Fibroblast of skin of scalp (primary cell): Measurements from ENCODE around the gene TMED6.

Experiments
- DNase-seq: peaks from one replicate; pipeline ENCODE4 v3.0.0-alpha.2; 2013

Gene TMED6

GRCh38 chr16:69324013-69324531 lies 27.5 kb downstream of the TMED6 start:
- DNase-seq: no peak

GRCh38 chr16:69323415-69323814 lies 28.2 kb downstream of the TMED6 start:
- no peak for DNase-seq

DNA sequence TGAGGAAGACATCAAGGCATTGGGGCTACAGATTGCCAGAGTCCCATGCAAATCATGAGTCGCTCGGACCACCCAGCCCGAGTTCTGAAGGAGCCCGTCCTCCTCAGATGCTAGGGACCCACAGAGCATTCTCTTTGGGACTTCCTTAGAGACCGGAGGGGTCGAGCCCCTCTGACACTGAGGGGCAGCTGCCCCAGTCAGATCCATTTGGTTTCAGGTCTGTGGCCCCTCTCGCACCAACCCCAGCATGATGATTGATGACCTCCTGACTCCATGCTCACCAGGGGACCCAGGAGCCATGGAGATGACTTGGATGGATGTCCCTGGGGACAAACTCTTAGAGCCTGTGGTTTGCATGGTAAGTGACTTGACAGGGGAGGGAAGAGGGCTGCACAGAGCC lies 29.2 kb downstream of the TMED6 start:
- DNase-seq: no peak

GRCh38 chr16:69321080-69321479 lies 30.5 kb downstream of the TMED6 start:
- DNase-seq: no peak

- no peak for DNase-seq
Measured at GRCh38 chr16:69320740-69321073, 30.9 kb downstream of the TMED6 start.

GRCh38 chr16:69319826-69320739 lies 31.5 kb downstream of the TMED6 start:
- no peak for DNase-seq

DNA sequence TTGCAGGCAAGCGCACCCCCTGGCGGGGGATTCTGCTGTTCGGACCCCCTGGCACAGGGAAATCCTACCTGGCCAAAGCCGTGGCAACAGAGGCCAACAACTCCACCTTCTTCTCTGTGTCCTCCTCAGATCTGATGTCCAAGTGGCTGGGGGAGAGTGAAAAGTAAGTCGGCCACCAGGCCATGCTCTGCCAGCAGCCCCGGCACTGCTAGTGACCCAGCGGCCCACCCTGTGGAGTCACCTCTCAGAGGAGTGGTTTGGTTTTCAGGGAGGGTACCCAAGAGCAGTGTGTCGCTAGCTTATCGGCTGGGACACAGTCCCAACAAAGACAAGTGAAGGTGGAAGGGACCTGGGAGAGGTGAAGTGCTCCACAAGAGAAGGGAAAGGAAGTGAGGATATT lies 32.2 kb downstream of the TMED6 start:
- DNase-seq: no peak

- no peak for DNase-seq
Measured at GRCh38 chr16:69318911-69319289, 32.7 kb downstream of the TMED6 start.

DNA sequence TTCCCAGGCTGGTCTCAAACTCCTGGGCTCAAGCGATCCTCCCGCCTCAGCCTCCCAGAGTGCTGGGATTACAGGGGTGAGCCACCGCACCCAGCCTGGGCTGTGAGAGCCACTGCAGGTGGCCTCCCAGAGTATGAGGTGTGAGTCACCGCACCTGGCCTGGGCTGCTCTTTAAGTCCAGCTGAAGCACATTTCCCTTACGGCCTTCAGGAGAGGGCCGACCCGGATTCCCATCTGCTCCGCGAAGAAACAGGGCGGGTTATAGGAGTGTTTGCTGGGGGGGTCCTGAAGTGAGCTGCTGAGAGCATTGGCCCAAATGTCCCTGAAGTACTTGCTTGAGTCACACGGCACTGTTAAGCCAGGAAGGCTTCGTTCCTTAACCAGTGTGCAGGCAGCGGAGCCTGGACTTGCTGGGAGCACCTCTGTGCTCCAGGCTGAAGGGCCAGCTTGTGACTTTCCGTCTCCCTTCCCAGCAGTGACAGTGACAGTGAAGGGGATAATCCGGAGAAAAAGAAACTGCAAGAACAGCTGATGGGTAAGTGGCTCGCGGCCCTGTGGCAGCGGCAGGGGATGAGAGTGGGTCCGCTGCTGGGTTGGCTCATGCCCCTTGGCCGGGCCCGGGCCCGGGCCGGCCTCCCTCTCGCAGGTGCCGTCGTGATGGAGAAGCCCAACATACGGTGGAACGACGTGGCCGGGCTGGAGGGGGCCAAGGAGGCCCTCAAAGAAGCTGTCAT lies 33.2 kb downstream of the TMED6 start:
- DNase-seq: no peak

- DNase-seq: no peak
Measured at GRCh38 chr16:69316595-69317034, 35.0 kb downstream of the TMED6 start.

DNA sequence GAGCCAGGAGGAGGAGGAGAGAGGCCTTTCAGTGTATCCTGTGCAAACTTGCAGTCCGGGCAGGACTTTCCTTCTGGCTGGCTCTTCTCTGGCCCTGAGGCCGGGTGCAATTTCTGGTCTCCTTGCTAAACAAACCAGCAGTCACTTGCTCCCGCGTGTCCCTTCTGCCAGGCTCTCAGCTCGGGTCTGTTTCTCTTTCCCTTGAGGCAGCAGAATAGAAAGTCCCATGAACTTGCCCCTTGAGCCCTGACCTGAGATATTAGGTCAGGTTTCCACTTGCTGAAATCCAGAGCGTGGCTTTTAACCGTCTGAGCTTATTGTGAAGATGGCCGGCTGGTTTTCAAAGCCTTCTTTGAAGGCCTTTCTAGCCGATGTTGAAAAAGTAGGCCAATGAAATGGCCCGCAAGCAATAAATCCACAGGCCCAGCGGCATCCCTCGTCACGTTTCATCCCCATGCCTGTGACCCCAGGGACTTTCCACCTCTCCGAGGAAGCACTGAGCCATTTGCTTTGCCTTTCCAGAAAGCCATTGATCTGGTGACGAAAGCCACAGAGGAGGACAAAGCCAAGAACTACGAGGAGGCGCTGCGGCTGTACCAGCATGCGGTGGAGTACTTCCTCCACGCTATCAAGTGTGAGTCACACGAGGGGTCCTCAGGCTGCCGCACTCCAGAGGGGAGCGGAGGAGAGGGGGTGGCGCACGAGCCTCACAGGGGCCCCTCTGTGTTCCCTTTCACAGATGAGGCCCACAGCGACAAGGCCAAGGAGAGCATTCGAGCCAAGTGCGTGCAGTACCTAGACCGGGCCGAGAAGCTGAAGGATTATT lies 35.9 kb downstream of the TMED6 start:
- no peak for DNase-seq

GRCh38 chr16:69314534-69314933 lies 37.1 kb downstream of the TMED6 start:
- DNase-seq: no peak

DNA sequence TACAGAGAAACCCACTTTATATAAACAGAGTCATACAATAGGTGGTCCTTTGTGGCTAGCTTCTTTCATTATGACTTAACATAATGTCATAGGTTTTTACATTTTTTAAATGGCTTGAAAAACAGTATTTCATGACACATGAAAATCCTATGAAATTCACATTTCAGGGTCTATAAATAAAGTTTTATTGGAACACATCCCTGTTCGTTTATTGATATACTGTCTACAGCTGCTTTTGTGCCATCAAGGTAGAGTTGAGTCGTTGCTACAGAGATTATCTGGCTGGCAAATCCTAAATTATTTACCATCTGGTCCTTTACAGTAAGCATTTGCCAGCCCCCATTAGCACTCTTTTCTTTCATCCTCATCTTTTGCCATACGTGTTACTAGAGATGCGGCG lies 38.1 kb downstream of the TMED6 start:
- DNase-seq: no peak

GRCh38 chr16:69311533-69312387 lies 39.8 kb downstream of the TMED6 start:
- no peak for DNase-seq

DNA sequence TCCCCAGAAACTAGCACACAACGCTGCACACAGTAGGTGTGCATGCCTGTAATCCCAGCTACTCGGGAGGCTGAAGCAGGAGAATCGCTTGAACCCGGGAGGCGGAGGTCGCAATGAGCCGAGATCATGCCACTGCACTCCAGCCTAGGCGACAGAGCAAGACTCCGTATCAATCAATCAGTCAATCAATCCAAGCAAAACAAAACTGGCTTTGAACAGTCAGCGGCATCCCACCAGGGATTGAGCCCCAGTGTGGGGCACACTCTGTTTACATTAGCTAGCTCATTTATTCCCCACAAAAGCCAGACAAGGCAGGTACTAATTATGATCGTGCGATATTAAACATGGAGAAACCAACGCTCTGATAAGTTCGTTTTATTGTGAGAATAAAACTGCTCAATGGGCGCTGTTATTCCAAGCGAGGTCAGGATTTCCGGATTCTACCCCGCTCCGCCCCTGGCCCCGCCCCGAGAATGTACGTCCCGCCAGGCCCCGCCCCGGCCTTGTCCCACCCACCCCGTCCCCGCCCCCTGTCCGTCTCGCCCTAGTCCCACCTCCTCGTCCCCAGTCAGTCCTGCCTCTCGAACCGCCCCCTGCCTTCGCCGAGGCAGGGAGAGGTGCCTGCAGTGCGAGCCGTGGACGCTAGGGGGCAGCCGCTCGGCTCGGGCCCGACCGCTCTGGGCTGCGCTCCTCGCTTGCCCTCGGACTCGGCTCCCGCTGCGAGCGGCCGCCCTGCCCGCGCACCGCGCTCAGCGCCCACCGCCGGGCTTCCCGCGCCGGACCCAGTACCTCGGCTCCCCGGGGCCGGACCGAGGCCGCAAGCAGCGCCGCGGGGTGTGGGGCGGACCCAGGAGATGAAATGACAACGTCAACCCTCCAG lies 40.7 kb downstream of the TMED6 start, which contains the start of gene VPS4A:
TSS of gene VPS4A (plus strand) at position 698 of the 880 bp plus-strand sequence. CDS start at position 860, 162 bp downstream.
- peak; percentile 97 for DNase-seq

DNA sequence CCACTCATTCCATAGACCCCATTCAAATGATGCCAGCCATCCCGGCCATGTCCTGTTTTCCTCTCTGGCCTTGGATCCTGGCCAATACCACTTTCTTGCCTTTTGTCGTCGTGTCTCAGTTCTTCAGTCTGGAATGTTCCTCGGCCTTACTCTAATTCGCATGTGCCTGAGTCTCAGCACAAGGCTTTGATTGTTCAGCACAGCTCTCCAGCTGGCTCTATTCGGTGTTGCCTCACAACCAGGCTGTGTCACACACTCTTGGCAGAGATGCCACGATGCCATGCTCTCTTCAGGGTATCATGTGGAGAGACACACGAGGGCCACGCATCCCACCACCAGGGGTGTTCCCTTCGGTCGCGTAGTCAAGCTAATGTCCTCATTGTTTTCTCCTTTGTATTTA lies 42.3 kb downstream of the TMED6 start:
- no peak for DNase-seq

DNA sequence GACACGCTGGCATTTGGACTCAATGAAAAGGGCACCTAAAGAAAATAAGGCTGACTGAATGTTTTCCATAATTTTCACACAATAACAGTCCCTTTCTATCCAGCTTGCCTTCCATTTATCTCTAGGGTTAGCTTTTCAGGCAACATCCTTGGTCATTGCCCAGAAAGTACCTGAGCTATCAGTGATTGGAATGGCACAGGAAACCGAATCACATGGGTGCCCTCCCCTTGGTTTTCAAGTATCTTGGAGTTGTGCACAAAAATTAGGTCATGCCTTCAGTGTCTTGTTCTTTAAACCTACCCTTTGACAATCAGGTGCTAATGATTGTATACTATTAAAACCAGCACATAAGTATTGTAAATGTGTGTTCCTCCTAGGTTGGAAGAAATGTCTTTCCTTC lies 43.7 kb downstream of the TMED6 start:
- DNase-seq: no peak

- no peak for DNase-seq
Measured at GRCh38 chr16:69307091-69307490, 44.5 kb downstream of the TMED6 start.

GRCh38 chr16:69306031-69306430 lies 45.6 kb downstream of the TMED6 start:
- no peak for DNase-seq

DNA sequence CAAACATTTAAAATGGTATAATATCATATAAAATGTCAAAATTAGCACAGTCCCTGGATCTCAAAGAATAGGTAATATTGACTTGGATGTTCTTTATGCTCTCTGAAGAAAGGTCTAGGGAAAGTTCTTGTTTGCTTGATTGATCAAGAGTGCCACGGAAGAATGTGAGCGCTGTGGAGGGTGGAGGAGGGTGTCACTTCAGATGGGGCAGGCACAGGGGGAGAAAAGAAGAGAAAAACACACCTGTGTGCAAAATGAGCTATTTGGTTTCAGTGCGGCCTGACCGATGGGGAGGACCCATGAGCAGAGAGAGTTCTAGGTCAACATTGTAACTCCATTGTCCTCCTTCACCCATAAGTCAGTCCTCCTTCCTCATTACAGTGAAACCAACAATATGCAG lies 49.3 kb downstream of the TMED6 start:
- DNase-seq: no peak

DNA sequence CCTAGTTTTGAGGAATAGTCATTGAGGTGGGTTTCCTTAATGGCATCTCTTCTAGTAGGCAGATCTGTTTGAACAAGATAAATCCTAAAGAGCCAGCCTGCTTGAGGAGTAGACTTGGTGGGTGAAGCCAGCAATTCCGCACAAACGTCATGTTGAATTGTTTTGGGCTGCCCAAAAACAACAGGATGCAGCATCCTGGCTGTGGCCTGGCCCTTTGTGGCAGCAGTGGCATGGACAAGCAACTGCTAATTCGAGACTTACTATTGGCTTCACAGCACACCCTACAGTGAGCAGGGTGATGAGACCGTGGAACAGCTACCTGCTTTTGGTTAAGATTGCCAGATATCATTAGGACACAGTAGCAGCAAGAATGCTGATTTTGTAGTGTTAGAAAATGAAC lies 49.7 kb downstream of the TMED6 start:
- DNase-seq: no peak
